SK-N-SH (cell line): ENCODE measurements around the gene PHACTR3. TPM values are rescaled to one million over a fixed set of nuclear protein-coding genes. Genes with fewer than 3 reads are reported as not detected.
A peak's percentile ranks its signal among the peaks of the same experiment; 100 is the strongest.

Experiments used
- CTCF ChIA-PET: fragments of 300-600, 350-600 bp; formaldehyde crosslinking; extraction: SDS; loops from one replicate; lab custom pipeline; 2021; lab: Yijun Ruan, JAX
- POLR2A ChIA-PET: fragments of 350-600 bp; sonication (Branson Sonifier 250); formaldehyde crosslinking; extraction: SDS; loops from one replicate; lab custom pipeline; 2020; ENCODE audit warnings: antibody characterized with exemption, inconsistent platforms; lab: Yijun Ruan, JAX
- DNase-seq: peaks from one replicate; pipeline ENCODE4 v3.0.0; 2012
- H2AFZ ChIP-seq: fragments of 200-600 bp; sonication (generic); 2 replicates; pipeline ENCODE4 v1.8.1; 2016; ENCODE audit warnings: antibody characterized with exemption, mild to moderate bottlenecking, low read depth
- H3F3A ChIP-seq: fragments of 200-600 bp; sonication (generic); replicated peaks from 2 replicates; pipeline ENCODE3; 2016; ENCODE audit warnings: antibody characterized with exemption, mild to moderate bottlenecking; ENCODE audit not compliant: insufficient read depth
- H3K27ac ChIP-seq, 2 experiments: fragments of 200-500 bp in 1 of 2; fragments of 200-600 bp in 1 of 2; sonication (Bioruptor generic) in 1 of 2; sonication (generic), shearing (Covaris generic) in 1 of 2; 2 replicates each; pipeline versions ENCODE4 v1.5.1 to v1.6.1; 2014 to 2016; ENCODE audit warnings: low read depth in 2 of 2, inconsistent platforms in 1 of 2, low read length in 1 of 2, mild to moderate bottlenecking in 1 of 2, mixed read lengths in 1 of 2
- H3K27me3 ChIP-seq: fragments of 200-600 bp; sonication (generic), shearing (Covaris generic); 2 replicates; pipeline ENCODE4 v1.6.1; 2016; ENCODE audit warnings: mixed run types; ENCODE audit not compliant: insufficient read depth
- H3K36me3 ChIP-seq, 2 experiments: fragments of 200-500 bp in 1 of 2; fragments of 200-600 bp in 1 of 2; sonication (Bioruptor generic) in 1 of 2; sonication (generic) in 1 of 2; replicated peaks in 1 of 2; 2 replicates each; pipeline versions ENCODE3 to v1.5.1; 2014 to 2016; ENCODE audit warnings: low read length in 1 of 2, mild to moderate bottlenecking in 1 of 2; ENCODE audit not compliant: insufficient read depth in 2 of 2, control insufficient read depth in 1 of 2
- H3K4me1 ChIP-seq, 2 experiments: fragments of 200-500 bp in 1 of 2; fragments of 200-600 bp in 1 of 2; sonication (Bioruptor generic) in 1 of 2; sonication (generic), shearing (Covaris generic) in 1 of 2; 2 replicates each; pipeline versions ENCODE4 v1.5.1 to v1.6.1; 2014 to 2016; ENCODE audit warnings: low read depth in 1 of 2, low read length in 1 of 2, mixed run types in 1 of 2; ENCODE audit not compliant: insufficient read depth in 2 of 2, control insufficient read depth in 1 of 2
- H3K4me2 ChIP-seq: fragments of 200-600 bp; sonication (generic), shearing (Covaris generic); 2 replicates; pipeline ENCODE4 v1.6.1; 2017; ENCODE audit warnings: mixed run types
- H3K4me3 ChIP-seq, 2 experiments: fragments of 200-500 bp in 1 of 2; fragments of 200-600 bp in 1 of 2; sonication (Bioruptor generic) in 1 of 2; sonication (generic), shearing (Covaris generic) in 1 of 2; 2 replicates each; pipeline versions ENCODE4 v1.5.1 to v1.8.1; 2014 to 2016; ENCODE audit warnings: low read depth in 2 of 2, inconsistent platforms in 1 of 2, low read length in 1 of 2, mild to moderate bottlenecking in 1 of 2, mixed read lengths in 1 of 2, moderate library complexity in 1 of 2
- H3K79me2 ChIP-seq: fragments of 200-600 bp; sonication (generic); 2 replicates; pipeline ENCODE4 v1.8.1; 2017; ENCODE audit warnings: mild to moderate bottlenecking; ENCODE audit not compliant: insufficient read depth
- H3K9ac ChIP-seq: fragments of 200-600 bp; sonication (generic); 2 replicates; pipeline ENCODE4 v1.6.1; 2017; ENCODE audit warnings: mixed run types
- H3K9me2 ChIP-seq: fragments of 200-600 bp; sonication (generic); 2 replicates; pipeline ENCODE4 v1.6.1; 2017; ENCODE audit warnings: mixed run types
- H3K9me3 ChIP-seq: fragments of 200-600 bp; sonication (generic); 2 replicates; pipeline ENCODE4 v1.6.1; 2017; ENCODE audit warnings: mixed run types, mild to moderate bottlenecking, moderate library complexity
- H4K20me1 ChIP-seq: fragments of 200-600 bp; sonication (generic); 2 replicates; pipeline ENCODE4 v1.6.1; 2017; ENCODE audit warnings: mild to moderate bottlenecking, mixed run types; ENCODE audit not compliant: insufficient read depth
- FOSL2 ChIP-seq: IDR thresholded peaks from 2 replicates; pipeline ENCODE4 v1.4.0; 2012; ENCODE audit warnings: low read depth, mild to moderate bottlenecking, moderate library complexity, borderline replicate concordance
- FOXM1 ChIP-seq: IDR thresholded peaks from 2 replicates; pipeline ENCODE4 v1.4.0; 2012; ENCODE audit warnings: low read depth, mild to moderate bottlenecking
- GABPA ChIP-seq: IDR thresholded peaks from 2 replicates; pipeline ENCODE4 v1.4.0; 2012; ENCODE audit warnings: low read depth, mild to moderate bottlenecking
- GATA2 ChIP-seq: sonication (generic); formaldehyde crosslinking; IDR thresholded peaks from 2 replicates; pipeline ENCODE4 v1.5.0; 2020; ENCODE audit warnings: mild to moderate bottlenecking, missing genetic modification reagents
- JUND ChIP-seq: IDR thresholded peaks from 2 replicates; pipeline ENCODE4 v1.4.0; 2012
- MXI1 ChIP-seq: IDR thresholded peaks from 2 replicates; pipeline ENCODE4 v1.6.1; 2012; ENCODE audit warnings: mild to moderate bottlenecking, low read depth, low read length, improper control_type of control experiment
- TCF12 ChIP-seq: IDR thresholded peaks from 2 replicates; pipeline ENCODE4 v1.4.0; 2012
- YY1 ChIP-seq: IDR thresholded peaks from 2 replicates; pipeline ENCODE4 v1.4.0; 2012; ENCODE audit warnings: low read depth, mild to moderate bottlenecking
- WGBS: methylation state at CpG from one replicate; pipeline ENCODE4 v1.1.6; 2017; ENCODE audit warnings: low lambda C conversion rate; 5-methylcytosine and 5-hydroxymethylcytosine counted together
- polyA plus RNA-seq, 3 experiments: library from polyadenylated mRNA; depleted of rRNA; stranded (reverse); fragments of >200 nt; gene quantifications; 2 replicates each; pipeline ENCODE4 v1.2.3, GENCODE V29; 2012
- TF ChIP-seq, protein P1 (sequence below): IDR thresholded peaks from 2 replicates; pipeline ENCODE4 v1.4.0; 2012; ENCODE audit warnings: low read depth, borderline replicate concordance

The PHACTR3 gene
- polyA plus RNA-seq, 1 of the 3 experiments (the other 2 are of a cell fraction): 0.10 TPM

- Histone ChIP-seq H3K9ac (no peak overlapping the region), H3K36me3 (no peaks in the 10 kb centered on the region), H3K4me2 (no peak overlapping the region), H3K9me3 (no peaks in the 10 kb centered on the region), H3K27me3 (no peaks in the 10 kb centered on the region), H3K79me2 (no peaks in the 10 kb centered on the region), H3K4me3 (no peak overlapping the region), H3F3A (no peaks in the 10 kb centered on the region), H4K20me1 (no peaks in the 10 kb centered on the region), H2AFZ (no peak overlapping the region), H3K9me2 (no peaks in the 10 kb centered on the region), H3K4me1 (peaks cover 0 to 13% of the 10 kb centered on the region in 2 experiments; a peak in 1 of 4 replicates), H3K27ac (no peak overlapping the region; a peak in 1 of 4 replicates)
- 54% methylated on average over 15 of the region's 15 CpGs for WGBS
- peak; percentile 5 for DNase-seq
- TF ChIP-seq GABPA (no peak), JUND (no peak), FOSL2 (no peak), FOXM1 (no peak), YY1 (no peak)
- ChIA-PET POLR2A (interaction anchor here (0.5 kb wide), 1 partner anchor 28 kb away, joined by 3 read pairs; no protein-coding TSS in a partner anchor), CTCF (interaction anchor here (1.0 to 2.9 kb wide), 3 partner anchors 21 to 127 kb away, joined by 3 to 13 read pairs (median 5); no protein-coding TSS in a partner anchor)
These were observed 224.0 kb downstream of the PHACTR3 start for GRCh38 chr20:59828125-59829053.

DNA sequence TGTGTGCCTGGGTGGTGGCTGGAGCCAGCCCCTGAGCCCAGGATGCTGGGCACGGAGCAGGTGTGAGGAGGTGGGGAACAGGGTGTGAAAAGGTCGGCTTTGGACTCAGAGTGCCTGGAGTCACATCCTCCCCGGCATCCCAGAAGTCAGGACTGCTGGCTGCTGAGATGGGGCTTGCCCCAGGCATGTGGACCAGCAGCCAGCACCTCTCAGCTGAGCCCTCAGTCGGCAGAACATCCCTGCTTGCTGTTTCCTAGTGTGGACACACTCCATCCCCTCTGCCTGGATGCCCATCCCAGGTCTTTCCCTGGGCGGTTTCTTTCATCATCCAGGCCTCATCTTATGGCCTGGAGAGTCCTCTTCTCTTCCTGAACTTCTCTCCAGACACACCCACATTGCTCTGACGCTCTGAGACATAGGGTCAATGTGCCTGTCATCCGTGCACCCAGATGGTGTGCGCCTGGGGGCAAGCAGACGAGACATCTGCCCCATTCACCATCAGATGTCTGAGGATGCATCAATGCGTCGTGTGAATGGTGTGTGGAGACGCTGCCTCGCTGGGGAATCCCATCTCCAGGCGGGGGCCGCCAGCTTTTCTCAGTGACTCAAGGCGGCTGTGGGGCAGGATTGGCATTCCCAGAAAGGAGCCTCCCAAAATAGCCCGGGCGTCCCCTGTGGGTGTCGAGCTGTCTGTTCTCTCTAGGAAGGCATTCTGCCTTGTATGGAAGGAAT, 224.9 kb downstream of the PHACTR3 start:
- CTCF ChIA-PET: interaction anchor here (1.0 to 2.9 kb wide), 3 partner anchors 21 to 126 kb away, joined by 3 to 13 read pairs (median 5); no protein-coding TSS in a partner anchor
- DNase-seq: peak; percentile 50
- Histone ChIP-seq H3K4me2 (no peak overlapping the region), H3K4me3 (no peak overlapping the region), H3K9ac (no peak overlapping the region), H3K79me2 (no peaks in the 10 kb centered on the region), H3K36me3 (no peaks in the 10 kb centered on the region), H3K4me1 (peaks cover 0 to 13% of the 10 kb centered on the region in 2 experiments; a peak in 1 of 4 replicates), H3K27ac (no peak overlapping the region; a peak in 1 of 4 replicates), H3K9me2 (no peaks in the 10 kb centered on the region), H4K20me1 (no peaks in the 10 kb centered on the region), H2AFZ (no peak overlapping the region), H3K27me3 (no peaks in the 10 kb centered on the region), H3F3A (no peaks in the 10 kb centered on the region)
- POLR2A ChIA-PET: no interaction called here
- 23% methylated on average over 18 of the region's 19 CpGs for WGBS
- TF ChIP-seq TCF12: no peak
- no peak for TF ChIP-seq GATA2 (CRISPR knock-in tag)
- TF ChIP-seq FOSL2: no peak
- TF ChIP-seq MXI1: no peak
- TF ChIP-seq GABPA: no peak
- TF ChIP-seq, protein P1, sequence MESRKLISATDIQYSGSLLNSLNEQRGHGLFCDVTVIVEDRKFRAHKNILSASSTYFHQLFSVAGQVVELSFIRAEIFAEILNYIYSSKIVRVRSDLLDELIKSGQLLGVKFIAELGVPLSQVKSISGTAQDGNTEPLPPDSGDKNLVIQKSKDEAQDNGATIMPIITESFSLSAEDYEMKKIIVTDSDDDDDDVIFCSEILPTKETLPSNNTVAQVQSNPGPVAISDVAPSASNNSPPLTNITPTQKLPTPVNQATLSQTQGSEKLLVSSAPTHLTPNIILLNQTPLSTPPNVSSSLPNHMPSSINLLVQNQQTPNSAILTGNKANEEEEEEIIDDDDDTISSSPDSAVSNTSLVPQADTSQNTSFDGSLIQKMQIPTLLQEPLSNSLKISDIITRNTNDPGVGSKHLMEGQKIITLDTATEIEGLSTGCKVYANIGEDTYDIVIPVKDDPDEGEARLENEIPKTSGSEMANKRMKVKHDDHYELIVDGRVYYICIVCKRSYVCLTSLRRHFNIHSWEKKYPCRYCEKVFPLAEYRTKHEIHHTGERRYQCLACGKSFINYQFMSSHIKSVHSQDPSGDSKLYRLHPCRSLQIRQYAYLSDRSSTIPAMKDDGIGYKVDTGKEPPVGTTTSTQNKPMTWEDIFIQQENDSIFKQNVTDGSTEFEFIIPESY: no peak
- TF ChIP-seq, all 33 proteins: peak for 0
- no peaks in the 10 kb centered on the region for H3K9me3 ChIP-seq
